ENCODE data around the gene TBXT. TPM values are rescaled to one million over a fixed set of nuclear protein-coding genes. Genes with fewer than 3 reads are reported as not detected.

Gene TBXT
- total and polyA plus RNA-seq, 2 of the 8 experiments (the other 6 are each of a cell fraction or from before 2014, with no cell fraction given), result 0.18 to 0.24 TPM

GRCh38 chr6:166201878-166202277, 34.2 kb upstream of the TBXT start (continued):
- no peak for TF ChIP-seq SIN3A (conservative IDR thresholded peaks at IDR 0.05 in 1 of 2, IDR thresholded peaks at IDR 0.05 in 1 of 2; ENCODE audit: low read depth in 1 of 2, low read length in 2 of 2)
- TF ChIP-seq TAF7 (optimal IDR thresholded peaks at IDR 0.05; ENCODE audit: borderline replicate concordance, low read depth, low read length), result no peak
- no peak for TF ChIP-seq KDM5A (IDR thresholded peaks at IDR 0.05; ENCODE audit: low read length)
- TF ChIP-seq SP1 (IDR thresholded peaks at IDR 0.05; ENCODE audit: low read depth, low read length), result no peak
- no peak for TF ChIP-seq SIRT6 (IDR thresholded peaks at IDR 0.05; ENCODE audit: low read length)

Measured in H1 (cell line).